ENCODE measurements around the gene ZNF319. TPM values are rescaled to one million over a fixed set of nuclear protein-coding genes. Genes with fewer than 3 reads are reported as not detected.

Gene ZNF319
- total and polyA plus RNA-seq, 8 donors: 1.4 to 11.0 (median 2.7) TPM; not detected in 1

GRCh38 chr16:57991551-57992059 lies 8.9 kb downstream of the ZNF319 start:
- intact Hi-C loops (cut with DNase I; ENCODE audit: low total_unique reads): no loop called here
- TF ChIP-seq EP300 (IDR thresholded peaks at IDR 0.05) (no peak), CTCF (IDR thresholded peaks at IDR 0.05) (no peak), POLR2AphosphoS5 (IDR thresholded peaks at IDR 0.05) (no peak), POLR2A (IDR thresholded peaks at IDR 0.05) (no peak)
- no peak overlapping the region for H3K27ac ChIP-seq
- no peaks in the 10 kb centered on the region for H3K27me3 ChIP-seq
- 78 to 93% (median 86%) methylated on average over 10 to 11 of the region's 11 CpGs for WGBS, 5 donors
- no peaks in the 10 kb centered on the region for H3K9me3 ChIP-seq
- peaks cover 0 to 24% (median 5%) of the 10 kb centered on the region in 4 donors for H3K4me1 ChIP-seq
- H3K36me3 ChIP-seq: peaks cover 16 to 38% (median 31%) of the 10 kb centered on the region in 4 donors
- H3K4me3 ChIP-seq: no peak overlapping the region
- no peak for DNase-seq

- peaks cover 1 to 11% (median 6%) of the 10 kb centered on the region in 4 donors for H3K36me3 ChIP-seq
- peaks cover 0 to 23% (median 4%) of the 10 kb centered on the region in 3 donors for H3K27me3 ChIP-seq
- DNase-seq: no peak
- H3K4me1 ChIP-seq: peaks cover 16 to 27% (median 21%) of the 10 kb centered on the region in 4 donors
- no peak for TF ChIP-seq EP300 (IDR thresholded peaks at IDR 0.05)
- no peak for TF ChIP-seq POLR2AphosphoS5 (IDR thresholded peaks at IDR 0.05)
- no peak for TF ChIP-seq POLR2A (IDR thresholded peaks at IDR 0.05)
- no peak for TF ChIP-seq CTCF (IDR thresholded peaks at IDR 0.05)
- 43 to 71% (median 50%) methylated on average over 1 of the region's 1 CpG for WGBS, 5 donors
- intact Hi-C loops (cut with DNase I; ENCODE audit: low total_unique reads): no loop called here
- no peaks in the 10 kb centered on the region for H3K9me3 ChIP-seq
- H3K27ac ChIP-seq: no peak overlapping the region
- H3K4me3 ChIP-seq: no peak overlapping the region
Measured at GRCh38 chr16:57988929-57989328, 11.5 kb downstream of the ZNF319 start.

- TF ChIP-seq POLR2A (IDR thresholded peaks at IDR 0.05) (no peak), POLR2AphosphoS5 (IDR thresholded peaks at IDR 0.05) (no peak), EP300 (IDR thresholded peaks at IDR 0.05) (no peak), CTCF (IDR thresholded peaks at IDR 0.05) (no peak)
- DNase-seq: no peak
- 95 to 100% (median 97%) methylated on average over 8 of the region's 8 CpGs for WGBS, 5 donors
- intact Hi-C loops (cut with DNase I; ENCODE audit: low total_unique reads): no loop called here
- Histone ChIP-seq H3K27ac (no peak overlapping the region), H3K4me3 (no peak overlapping the region), H3K27me3 (peaks cover 0 to 23% (median 4%) of the 10 kb centered on the region in 3 donors), H3K4me1 (peaks cover 16 to 24% (median 21%) of the 10 kb centered on the region in 4 donors), H3K9me3 (no peaks in the 10 kb centered on the region), H3K36me3 (no peaks in the 10 kb centered on the region)
Measured at GRCh38 chr16:57987441-57988177, 12.9 kb downstream of the ZNF319 start.

GRCh38 chr16:57986196-57986595 lies 14.3 kb downstream of the ZNF319 start:
- Histone ChIP-seq H3K4me3 (no peak overlapping the region), H3K36me3 (no peaks in the 10 kb centered on the region), H3K27me3 (peaks cover 0 to 23% (median 4%) of the 10 kb centered on the region in 3 donors), H3K4me1 (peaks cover 16 to 24% (median 21%) of the 10 kb centered on the region in 4 donors), H3K9me3 (no peaks in the 10 kb centered on the region), H3K27ac (no peak overlapping the region)
- intact Hi-C loops (cut with DNase I; ENCODE audit: low total_unique reads): no loop called here
- TF ChIP-seq CTCF (IDR thresholded peaks at IDR 0.05) (no peak), POLR2A (IDR thresholded peaks at IDR 0.05) (no peak), EP300 (IDR thresholded peaks at IDR 0.05) (no peak), POLR2AphosphoS5 (IDR thresholded peaks at IDR 0.05) (no peak)
- no peak for DNase-seq
- WGBS, 5 donors: 46 to 63% (median 56%) methylated on average over 9 of the region's 9 CpGs

Measured in stomach (tissue), 9 donors.